ENCODE data around the gene ONECUT3. TPM values are rescaled to one million over a fixed set of nuclear protein-coding genes. Genes with fewer than 3 reads are reported as not detected.

ONECUT3 gene
- total and polyA plus RNA-seq, 8 donors = 0.06 to 0.08 (median 0.07) TPM; not detected in 2

- no peak overlapping the region for H3K27ac ChIP-seq
- no peaks in the 10 kb centered on the region for H3K36me3 ChIP-seq
- TF ChIP-seq CTCF (IDR thresholded peaks at IDR 0.05) = no peak
- peaks cover 52 to 100% of the 10 kb centered on the region in 2 donors for H3K27me3 ChIP-seq
- DNase-seq = peak in 1 of 4 donors; percentile 21
- intact Hi-C loops (cut with DNase I) = no loop called here
- no peak for ATAC-seq
- no peaks in the 10 kb centered on the region for H3K4me1 ChIP-seq
- H3K9me3 ChIP-seq = peaks cover 0 to 11% of the 10 kb centered on the region in 2 donors
- H3K4me3 ChIP-seq = no peak overlapping the region
Observed at GRCh38 chr19:1780272-1780958, 27.1 kb downstream of the ONECUT3 start.

- no peak for DNase-seq
- Histone ChIP-seq H3K4me1 (no peaks in the 10 kb centered on the region), H3K36me3 (no peaks in the 10 kb centered on the region), H3K27me3 (peaks cover 31 to 92% of the 10 kb centered on the region in 2 donors), H3K27ac (no peak overlapping the region), H3K4me3 (no peak overlapping the region), H3K9me3 (peaks cover 0 to 11% of the 10 kb centered on the region in 2 donors)
- ATAC-seq = no peak
- no peak for TF ChIP-seq CTCF (IDR thresholded peaks at IDR 0.05)
- intact Hi-C loops (cut with DNase I) = no loop called here
Observed at GRCh38 chr19:1782521-1782920, 29.2 kb downstream of the ONECUT3 start.

- Histone ChIP-seq H3K36me3 (no peaks in the 10 kb centered on the region), H3K9me3 (peaks cover 0 to 11% of the 10 kb centered on the region in 2 donors), H3K4me3 (no peak overlapping the region), H3K27ac (no peak overlapping the region), H3K27me3 (peaks cover 26 to 91% of the 10 kb centered on the region in 2 donors), H3K4me1 (no peaks in the 10 kb centered on the region)
- DNase-seq = no peak
- no peak for TF ChIP-seq CTCF (IDR thresholded peaks at IDR 0.05)
- intact Hi-C loops (cut with DNase I) = no loop called here
- no peak for ATAC-seq
Observed at GRCh38 chr19:1783354-1783753, 30.0 kb downstream of the ONECUT3 start.

- DNase-seq (no peak), ATAC-seq (no peak)
- H3K4me1 ChIP-seq = no peaks in the 10 kb centered on the region
- peaks cover 24 to 91% of the 10 kb centered on the region in 2 donors for H3K27me3 ChIP-seq
- no peak overlapping the region for H3K4me3 ChIP-seq
- intact Hi-C loops (cut with DNase I) = no loop called here
- H3K9me3 ChIP-seq = peaks cover 0 to 11% of the 10 kb centered on the region in 2 donors
- H3K27ac ChIP-seq = no peak overlapping the region
- no peak for TF ChIP-seq CTCF (IDR thresholded peaks at IDR 0.05)
- no peaks in the 10 kb centered on the region for H3K36me3 ChIP-seq
Observed at GRCh38 chr19:1783874-1784273, 30.6 kb downstream of the ONECUT3 start.

- Histone ChIP-seq H3K27me3 (peaks cover 13 to 87% of the 10 kb centered on the region in 2 donors), H3K9me3 (peaks cover 0 to 11% of the 10 kb centered on the region in 2 donors), H3K4me1 (peaks cover 0 to 6% of the 10 kb centered on the region in 2 donors), H3K4me3 (no peak overlapping the region), H3K36me3 (no peaks in the 10 kb centered on the region), H3K27ac (no peak overlapping the region)
- intact Hi-C loops (cut with DNase I) = no loop called here
- DNase-seq (no peak), ATAC-seq (no peak)
- TF ChIP-seq CTCF (IDR thresholded peaks at IDR 0.05) = no peak
Observed at GRCh38 chr19:1785310-1785709, 32.0 kb downstream of the ONECUT3 start.

All from left lung (tissue), 10 donors.